GM19455 (cell line): ENCODE data around the gene COX4I2.
A peak's percentile ranks its signal among the peaks of the same experiment; 100 is the strongest.
"Not testable (repeated sequence)": the region's sequence is repeated elsewhere in the genome, so short reads cannot be mapped to it uniquely, and the experiment has no call there.

Experiments used
- ATAC-seq: cut with Tn5 transposase; IDR thresholded peaks from one replicate; pipeline ENCODE4 v1.9.1; 2021; ENCODE audit not compliant: unreplicated experiment

COX4I2 gene

DNA sequence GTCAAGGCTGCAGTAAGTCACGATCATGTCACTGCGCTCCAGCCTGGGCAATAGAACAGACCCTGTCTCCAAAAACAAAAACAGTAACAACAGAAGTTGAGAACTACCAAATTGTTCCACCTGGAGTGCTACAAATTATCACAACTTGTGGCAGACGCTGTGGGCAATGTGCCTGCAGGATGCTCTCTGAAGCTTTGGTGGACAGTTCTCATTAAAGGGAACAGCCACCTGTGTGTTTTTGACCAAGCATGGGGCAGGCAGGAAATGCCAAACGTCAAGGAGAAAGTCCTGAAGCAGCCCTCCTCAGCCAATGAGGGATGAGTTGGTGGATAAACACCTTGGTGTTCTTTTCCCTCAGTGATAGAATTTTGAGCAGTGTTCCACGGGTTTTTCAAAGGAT is 15.8 kb downstream of the COX4I2 start:
- ATAC-seq, result no peak

DNA sequence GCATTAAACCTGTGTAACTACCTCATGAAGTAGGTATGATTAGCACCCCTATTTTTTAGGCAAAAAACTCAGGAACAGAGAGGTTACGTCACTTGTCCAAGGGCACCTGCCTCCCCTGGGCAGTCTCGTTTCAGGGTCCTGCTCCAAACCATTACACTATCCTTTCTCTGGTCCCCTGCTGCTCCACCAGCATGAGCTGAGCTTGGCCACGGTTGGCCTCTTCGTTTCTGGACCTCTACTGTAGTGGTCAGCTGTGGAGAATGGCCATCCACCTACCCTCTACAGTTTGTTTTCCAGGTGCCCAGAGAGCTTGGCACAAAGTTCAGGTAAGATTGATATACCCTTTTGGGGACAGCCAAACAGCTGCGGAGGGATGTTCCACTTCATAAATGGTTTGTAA is 16.8 kb downstream of the COX4I2 start:
- no peak for ATAC-seq

DNA sequence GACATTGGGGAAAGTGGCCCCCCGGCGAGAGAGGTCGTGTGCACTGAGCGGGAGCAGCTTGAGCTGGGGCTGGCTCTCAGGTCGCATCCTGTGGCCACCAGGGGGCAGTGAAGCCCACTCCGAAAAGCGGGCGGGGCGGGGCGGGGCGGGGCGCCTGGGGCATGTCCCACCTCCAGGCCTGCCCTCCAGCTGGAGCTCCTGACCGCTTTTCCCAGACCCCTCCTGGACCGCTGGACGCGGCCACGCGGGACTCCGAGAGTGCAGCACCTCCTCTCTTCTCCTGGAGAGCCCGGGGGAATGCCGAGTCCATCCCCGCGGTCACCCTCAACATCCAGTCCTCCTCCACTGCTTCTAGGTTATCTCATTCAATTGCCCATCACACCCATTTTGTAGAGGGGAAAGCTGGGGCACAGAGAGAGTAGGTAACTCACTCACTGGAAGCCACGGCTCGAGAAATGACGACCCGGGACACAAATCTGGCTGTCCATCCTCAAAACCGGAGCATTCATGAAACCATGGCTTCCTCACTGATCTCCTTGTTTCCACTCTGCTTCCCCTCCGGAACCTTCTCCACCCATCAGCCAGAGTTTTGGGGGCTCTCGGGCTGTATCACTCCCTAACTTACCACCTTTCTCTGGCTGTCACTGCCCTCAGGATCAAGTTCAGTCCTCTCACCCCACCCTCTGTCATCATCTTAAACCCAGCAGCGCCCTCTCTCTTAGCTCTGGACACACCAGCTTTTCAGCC is 24.1 kb downstream of the COX4I2 start:
- ATAC-seq, result peak; percentile 76

DNA sequence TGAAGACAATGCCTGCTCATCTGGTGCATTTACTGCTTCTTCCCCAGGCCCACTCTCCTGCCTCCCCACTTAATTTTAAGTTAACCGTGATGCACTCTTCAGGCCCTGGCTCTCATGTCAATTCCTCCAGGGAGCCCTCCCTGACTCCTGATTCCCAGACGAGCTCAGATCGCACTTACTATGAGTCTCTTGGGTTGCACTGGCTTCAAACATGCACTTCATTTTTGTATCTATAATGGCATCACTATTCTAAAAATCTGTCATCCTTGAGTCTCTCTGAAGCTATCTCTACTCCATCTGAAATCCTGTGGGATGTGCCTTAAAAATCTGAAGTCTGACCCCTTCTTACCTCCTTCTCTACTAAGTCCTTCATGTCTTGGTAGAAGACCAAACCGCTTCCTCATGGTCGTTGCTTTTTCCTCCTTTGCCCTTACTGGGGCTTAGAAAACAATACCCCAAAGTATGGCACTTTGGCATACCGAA is 24.7 kb downstream of the COX4I2 start:
- no peak for ATAC-seq

DNA sequence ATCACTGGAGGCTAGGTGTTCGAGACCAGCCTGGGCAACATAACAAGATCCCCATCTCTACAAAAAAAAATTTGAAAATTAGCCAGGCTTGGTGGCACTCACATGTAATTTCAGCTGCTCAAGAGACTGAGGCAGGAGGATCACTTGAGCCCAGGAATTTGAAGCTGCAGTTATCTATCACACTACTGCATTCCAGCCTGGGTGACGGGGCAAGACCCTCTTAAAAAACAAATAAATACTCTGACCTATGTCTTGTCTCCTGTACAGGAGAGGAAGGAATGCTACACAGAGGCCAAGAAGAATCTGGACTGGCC is 25.8 kb downstream of the COX4I2 start:
- no peak for ATAC-seq

DNA sequence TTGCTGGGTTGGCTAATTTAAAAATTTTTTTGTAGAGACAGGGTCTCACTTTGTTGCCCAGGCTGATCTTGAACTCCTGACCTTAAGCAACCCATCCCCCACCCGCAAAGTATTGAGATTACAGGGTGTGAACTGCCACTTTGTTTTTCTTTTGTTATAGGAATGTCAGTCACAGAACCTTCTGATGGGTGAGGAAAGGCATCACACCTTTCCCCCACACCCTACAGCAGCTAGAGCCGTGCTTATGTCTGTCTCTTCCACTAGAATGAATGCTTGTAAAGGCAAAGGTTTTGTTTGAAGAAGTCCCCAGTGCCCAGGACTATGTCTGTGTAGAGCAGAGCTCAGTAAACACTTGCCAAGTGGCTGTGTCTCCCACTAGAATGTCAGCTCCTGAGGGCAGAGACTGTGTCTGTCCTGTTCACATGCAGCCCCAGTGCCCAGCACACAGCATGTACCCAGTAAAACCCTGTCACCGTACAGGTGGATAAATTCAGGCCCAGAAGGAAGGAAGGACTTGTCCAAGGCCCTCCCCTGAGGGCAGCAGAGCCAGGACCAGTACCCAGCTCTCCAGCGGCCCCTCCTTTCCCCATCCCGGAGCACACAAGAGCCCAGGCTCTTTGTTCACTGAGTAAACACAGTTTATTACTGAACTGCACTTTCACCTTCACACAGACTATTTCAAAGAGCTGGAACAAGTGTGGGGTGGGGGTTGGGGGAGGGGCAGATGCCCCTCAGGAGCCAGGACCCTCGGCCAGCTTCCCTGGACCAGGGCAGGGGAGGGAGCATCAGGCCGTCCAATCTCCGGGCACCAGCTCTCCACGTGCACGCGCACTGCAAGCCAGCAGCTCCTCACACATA is 26.4 kb downstream of the COX4I2 start:
- no peak for ATAC-seq

DNA sequence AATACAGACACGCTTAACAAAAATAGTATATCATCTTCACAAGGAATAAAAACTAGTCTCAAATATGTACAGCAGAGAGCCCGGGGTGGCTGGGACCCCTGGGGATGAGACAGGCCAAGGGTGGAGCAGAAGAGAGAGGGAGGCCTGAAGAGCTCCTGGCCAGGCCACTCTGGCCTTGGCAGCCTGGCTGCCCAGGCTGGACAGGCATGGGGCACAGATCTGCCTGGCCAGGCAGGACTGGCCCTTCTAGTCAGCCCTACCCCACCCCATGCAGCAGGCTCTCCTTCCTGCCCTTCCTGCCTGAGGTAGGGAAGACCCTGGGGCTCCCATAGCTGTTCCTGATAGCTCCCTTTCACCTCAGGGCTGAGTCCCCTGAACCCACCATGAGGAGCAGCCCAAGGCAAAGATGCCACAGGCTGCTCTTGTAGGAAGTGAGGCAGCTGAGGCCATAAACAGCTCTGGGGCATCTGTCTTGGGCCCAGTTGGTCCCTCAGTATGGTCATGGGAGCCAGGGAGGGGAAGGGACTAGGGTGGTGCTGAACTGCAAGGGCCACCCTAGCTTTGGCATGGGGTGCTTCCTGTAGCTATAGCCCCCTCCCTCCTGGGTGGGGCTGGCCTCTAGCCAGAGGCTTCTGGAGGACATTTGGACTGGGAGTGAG is 27.1 kb downstream of the COX4I2 start:
- no peak for ATAC-seq

DNA sequence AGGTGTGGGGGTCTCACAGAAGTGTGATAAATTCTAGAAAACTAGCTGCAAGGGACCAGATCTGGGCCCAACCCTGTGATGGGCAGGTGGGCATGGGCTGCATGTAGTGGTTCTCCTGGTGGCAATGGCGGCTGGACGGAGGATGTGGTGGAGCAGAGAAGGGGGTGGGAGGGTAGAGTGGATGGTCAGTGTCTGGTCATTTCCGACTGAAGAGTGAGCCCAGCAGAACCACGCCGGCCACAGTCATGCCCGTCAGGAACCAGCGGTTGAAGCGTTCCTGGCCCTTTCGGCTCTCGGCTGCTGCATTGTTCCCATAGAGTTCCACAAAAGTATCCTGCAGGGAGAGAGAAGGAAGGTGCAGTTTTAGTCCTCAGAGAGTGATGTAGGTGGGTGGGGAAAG is 28.0 kb downstream of the COX4I2 start:
- ATAC-seq, result no peak

DNA sequence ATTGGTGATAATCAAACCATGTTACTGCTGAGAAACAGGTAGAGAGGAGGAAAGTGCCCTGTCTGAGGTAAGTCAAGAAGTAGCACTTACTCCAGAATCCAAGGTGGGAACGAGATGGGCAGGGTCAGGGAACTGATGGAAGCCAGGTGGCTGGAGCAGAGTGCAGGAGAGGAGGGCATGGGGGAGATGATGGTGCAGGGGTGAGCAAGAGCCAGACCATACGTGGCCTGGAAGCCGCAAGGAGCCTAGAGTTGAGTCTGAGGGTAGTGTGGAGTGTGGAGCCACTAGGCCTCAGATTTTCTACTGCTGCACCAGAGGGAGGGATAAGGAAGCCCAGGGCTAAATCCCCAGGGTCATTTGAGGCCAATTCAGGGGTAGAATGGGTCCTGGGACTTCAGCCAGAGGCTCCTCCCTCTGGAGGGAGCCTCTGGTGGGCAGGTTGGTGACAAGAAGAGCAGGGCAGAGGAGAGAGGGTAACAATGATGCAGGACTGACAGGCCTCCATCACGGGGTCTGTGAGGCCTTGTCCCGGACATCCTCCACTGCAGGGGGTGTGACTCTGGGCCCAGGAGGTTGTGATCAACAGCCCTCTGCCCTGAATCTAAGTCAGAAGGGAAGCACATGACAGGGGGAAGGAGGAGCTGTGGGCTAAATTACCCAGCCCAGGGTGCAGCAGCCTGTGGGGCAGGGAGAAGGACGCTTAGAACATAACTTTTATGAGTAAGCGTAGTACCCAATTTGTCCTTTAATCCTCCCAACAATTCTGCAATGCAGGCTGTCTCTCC is 28.7 kb downstream of the COX4I2 start:
- no peak for ATAC-seq

DNA sequence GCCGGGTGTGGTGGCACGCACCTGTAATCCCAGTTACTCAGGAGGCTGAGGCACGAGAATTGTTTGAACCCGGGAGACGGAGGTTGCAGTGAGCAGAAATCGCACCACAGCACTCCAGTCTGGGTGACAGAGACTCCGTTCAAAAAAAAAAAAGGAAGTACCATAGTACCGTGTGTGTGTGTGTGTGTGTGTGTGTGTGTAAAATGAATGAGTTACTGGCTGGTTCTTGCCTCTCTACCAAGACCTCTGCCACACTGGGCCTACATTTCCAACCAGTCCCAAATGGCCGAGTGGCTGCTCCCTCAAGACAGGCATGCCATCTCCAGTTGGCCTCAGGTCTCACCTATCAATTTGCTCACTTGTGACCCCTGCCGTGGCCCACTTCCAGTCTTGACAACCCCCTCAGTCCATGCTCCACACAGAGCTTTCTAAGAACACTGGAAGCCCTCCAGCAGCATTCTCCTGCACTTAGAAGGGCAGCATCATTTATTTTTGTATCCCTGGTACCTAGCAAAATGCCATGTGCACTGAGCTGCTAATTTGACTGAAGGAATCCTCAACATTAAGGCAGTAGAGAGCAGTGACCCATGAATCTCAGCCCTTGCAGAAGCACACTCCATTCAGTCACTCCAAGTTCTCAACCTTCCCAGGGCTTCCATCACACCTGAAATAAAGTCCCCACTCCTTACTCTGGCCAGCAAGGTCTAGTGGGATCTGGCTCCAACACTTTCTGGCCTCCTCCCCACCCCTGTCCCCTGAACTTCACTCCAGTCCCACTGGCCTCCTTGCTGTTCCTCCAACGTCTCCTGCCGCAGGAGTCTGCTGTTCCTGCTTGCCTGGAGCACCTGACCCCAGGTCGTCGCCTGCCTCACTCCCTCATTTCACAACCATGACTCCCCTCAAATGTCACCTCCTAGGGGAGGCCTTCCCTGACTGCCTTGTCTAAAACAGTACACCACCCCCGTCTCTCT is 29.9 kb downstream of the COX4I2 start:
- no peak for ATAC-seq

DNA sequence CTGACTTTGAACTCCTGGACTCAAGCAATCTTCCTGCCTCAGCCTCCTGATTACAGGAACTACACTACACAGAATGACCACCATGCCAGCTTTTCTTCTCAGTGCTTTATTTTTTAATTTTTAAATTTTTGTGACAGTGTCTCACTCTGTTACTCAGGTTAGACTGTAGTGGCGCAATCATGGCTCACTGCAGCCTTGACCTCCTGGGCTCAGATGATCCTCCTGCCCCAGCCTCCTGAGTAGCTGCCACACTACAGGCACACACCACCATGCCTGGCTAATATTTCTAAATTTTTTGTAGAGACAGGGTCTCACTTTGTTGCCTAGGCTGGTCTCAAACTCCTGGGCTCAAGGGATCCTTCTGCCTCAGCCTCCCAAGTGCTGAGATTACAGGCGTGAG is 31.2 kb downstream of the COX4I2 start:
- not testable (repeated sequence) for ATAC-seq

DNA sequence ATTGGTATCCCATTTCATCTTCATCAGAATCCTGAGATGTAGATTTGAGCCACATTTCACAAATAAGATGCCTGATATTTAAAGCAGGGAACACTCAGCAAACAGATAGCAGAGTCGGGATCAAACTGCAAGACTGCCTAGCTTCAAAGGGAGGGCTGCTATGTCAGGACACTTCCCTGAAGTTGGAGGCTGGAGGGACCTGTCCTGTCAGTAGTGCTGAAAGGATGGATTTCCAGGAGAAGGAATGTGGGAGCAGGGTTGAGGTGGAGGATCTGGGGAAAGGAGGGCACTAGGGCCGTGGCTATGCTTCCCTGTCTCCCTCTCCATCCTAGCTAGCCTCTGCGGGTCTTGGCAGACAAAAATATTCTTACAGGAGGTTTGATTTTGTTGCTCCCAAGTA is 32.2 kb downstream of the COX4I2 start:
- no peak for ATAC-seq

DNA sequence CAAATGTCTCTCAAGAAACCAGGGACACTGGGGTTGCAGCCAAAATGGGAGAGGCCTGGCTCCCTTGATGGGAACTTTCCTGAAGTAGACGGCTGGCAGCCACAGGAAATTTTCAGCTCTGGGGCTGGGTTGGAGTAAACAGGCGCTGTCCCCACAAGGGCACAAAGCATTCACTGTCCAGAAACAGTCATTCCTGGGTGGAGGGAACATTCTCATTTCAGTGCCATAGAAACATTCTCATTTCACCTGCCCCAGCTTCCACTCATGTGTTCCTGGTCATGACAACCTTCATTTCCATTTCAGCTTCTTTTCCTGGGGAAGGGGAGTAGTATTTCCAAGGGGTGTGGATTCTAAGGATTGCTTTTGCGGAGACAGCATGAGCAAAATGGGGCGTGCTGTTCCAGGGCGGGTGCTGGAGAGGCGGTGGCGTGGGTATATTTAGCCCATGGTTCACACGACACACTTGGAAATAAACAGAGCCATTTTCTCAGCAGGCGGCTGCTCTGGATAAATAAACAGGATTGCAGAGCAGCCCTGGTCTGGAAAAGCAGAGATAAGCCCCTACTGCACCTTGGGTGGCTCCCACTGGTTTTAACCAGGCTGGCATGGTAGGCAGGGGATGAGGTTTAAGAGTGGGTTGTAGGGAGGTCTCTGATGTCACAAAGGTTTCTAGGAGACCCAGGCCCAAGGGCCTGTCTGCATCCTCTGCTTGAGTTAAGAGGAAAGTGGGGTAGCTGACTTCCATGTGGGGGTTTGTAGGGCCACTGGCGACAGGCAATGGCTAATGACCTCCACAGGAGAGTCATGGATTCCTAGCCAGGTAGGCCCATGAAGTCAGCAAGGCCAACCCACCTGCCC is 32.9 kb downstream of the COX4I2 start:
- ATAC-seq, result no peak

DNA sequence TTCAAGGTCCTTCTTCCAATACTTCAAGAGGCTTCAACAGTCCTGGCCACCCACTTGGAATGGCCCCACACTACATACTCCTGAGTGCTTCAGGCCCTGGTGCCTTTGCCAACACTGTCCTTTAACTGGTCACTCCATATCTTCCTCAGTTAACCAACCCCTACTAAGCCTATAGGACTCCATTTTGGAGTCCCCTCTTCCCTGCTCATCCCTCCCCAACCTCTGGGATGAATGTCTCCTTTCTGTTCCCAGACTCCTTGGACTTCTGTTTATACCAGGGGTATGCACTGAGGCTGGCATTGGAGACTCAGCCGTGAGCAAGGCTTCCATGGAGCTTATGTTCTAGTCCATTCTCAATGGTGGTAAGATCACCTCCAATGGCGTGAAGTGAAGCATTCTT is 33.6 kb downstream of the COX4I2 start:
- no peak for ATAC-seq

DNA sequence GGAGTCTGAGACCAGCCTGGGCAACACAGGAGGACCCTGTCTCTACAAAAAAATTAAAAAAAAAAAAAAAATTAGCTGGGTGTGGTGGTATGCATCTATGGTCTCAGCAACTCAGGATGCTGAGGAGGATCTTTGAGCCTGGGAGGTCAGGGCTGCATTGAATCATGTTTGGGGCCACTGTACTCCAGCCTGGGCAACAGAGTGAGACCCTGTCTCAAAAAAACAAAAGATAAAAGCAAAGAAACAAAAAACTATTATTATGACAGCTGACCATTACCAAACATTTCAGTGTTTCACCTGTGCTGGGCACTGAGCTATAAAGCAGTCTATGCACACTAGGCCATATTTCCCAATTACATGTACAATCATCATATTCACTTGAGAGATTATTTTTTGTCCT is 35.7 kb downstream of the COX4I2 start:
- no peak for ATAC-seq

DNA sequence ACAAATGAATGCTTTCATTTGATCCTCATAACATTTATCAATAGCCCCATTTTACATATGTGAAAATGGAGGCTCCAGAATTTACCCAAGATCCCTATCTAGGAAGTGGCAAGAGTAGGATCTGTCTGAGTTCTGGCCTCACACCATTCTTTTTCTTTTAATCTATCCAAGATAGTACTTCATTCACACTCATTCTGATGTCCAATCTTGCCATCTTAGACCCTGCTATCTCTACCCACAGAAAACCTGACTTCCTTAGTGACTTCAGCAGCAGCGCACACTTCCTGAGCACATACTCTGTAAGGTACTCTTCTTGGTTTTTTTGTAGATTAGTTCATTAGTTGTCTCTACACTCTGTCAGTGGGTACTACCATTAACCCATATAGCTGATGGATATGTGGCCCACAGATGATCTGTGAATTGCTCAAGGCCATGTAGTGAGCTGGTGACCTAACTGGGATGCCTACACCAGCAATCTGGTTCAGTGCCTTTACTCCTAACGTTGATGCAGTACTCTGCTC is 36.3 kb downstream of the COX4I2 start:
- ATAC-seq, result no peak

DNA sequence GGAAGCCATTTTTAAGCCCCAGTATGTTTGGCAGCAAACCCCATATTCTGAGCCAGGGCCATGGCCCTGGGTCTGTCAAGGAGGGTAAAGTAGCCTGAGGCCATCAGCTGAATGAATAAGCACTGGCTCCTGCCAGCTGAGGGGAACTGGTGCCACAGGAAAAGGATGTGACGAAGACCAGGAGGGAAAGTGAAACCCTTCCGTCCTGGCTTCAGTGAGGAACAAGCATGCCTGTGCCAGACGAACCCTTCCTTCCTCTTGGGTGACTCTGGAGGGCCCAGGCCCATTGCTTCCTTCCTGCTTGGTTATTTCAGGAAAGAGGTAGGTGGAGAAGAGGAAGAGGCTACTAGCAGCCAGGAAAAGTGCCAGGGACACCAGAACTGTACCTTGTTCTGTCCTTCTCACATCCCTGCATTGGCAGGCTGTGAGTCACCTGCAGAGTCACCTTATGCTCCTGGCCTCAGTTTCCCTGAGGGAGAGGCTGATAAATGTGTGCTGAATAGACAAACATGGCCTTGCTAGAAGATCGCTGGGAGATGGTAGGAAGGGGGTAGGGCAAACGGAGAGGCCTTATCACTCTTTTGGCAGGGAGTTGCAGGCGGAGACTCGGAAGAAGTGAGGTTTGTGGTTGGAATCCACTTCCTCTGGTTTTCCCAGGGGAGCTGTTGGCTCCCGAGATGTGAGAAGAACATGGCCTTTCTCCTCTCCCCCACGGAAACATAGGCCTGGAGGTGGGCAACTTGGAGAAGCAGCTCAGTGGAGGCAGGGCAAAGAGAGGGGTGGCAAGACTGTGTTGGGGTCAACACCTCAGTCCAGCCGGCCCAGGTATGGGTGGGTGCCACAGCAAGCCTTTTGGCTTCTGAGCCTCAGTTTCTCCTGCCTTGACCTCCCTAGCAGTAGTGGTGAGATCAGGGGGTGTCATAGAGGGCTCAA is 37.4 kb downstream of the COX4I2 start:
- ATAC-seq, result peak; percentile 65
